Parathyroid adenoma (tissue), 2 donors: Measurements from ENCODE around the gene TNFSF13B.

ENCODE experiments used
- H2AFZ ChIP-seq: fragments of 300-600 bp; sonication (generic); one replicate; pipeline ENCODE4 v1.7.0; 2017; ENCODE audit warnings: antibody characterized with exemption, mild to moderate bottlenecking
- H3K27ac ChIP-seq: fragments of 300-600 bp; sonication (generic); one replicate; pipeline ENCODE4 v1.7.0; 2017
- H3K27me3 ChIP-seq: fragments of 300-600 bp; sonication (generic); one replicate; pipeline ENCODE4 v1.7.0; 2017; ENCODE audit warnings: low read length; ENCODE audit not compliant: control insufficient read depth, insufficient read depth
- H3K36me3 ChIP-seq: fragments of 300-600 bp; sonication (generic); one replicate; pipeline ENCODE4 v1.7.0; 2017; ENCODE audit warnings: low read length; ENCODE audit not compliant: control insufficient read depth, insufficient read depth
- H3K4me1 ChIP-seq: fragments of 300-600 bp; sonication (generic); one replicate; pipeline ENCODE4 v1.7.0; 2017; ENCODE audit warnings: control low read depth
- H3K4me2 ChIP-seq: fragments of 300-600 bp; sonication (generic); one replicate; pipeline ENCODE4 v1.7.0; 2017; ENCODE audit warnings: low read length
- H3K4me3 ChIP-seq: fragments of 300-600 bp; sonication (generic); one replicate; pipeline ENCODE4 v1.7.0; 2017; ENCODE audit warnings: low read depth, low read length
- H3K79me2 ChIP-seq: fragments of 300-600 bp; sonication (generic); one replicate; pipeline ENCODE4 v1.7.0; 2017; ENCODE audit warnings: control low read depth
- H3K9ac ChIP-seq: fragments of 300-600 bp; sonication (generic); one replicate; pipeline ENCODE4 v1.7.0; 2017; ENCODE audit warnings: mild to moderate bottlenecking
- H3K9me3 ChIP-seq: fragments of 300-600 bp; sonication (generic); one replicate; pipeline ENCODE4 v1.7.0; 2017; ENCODE audit warnings: low read length; ENCODE audit not compliant: control insufficient read depth
- CTCF ChIP-seq: fragments of 300-600 bp; sonication (generic); IDR thresholded peaks from one replicate; pipeline ENCODE4 v1.7.0; 2017; ENCODE audit warnings: antibody characterized with exemption, mild to moderate bottlenecking
- donor health status: primary hyperparathyroidism.

Gene TNFSF13B

GRCh38 chr13:108342369-108343289 is 73.1 kb downstream of the TNFSF13B start:
- Histone ChIP-seq H3K79me2 (no peaks in the 10 kb centered on the region), H3K4me1 (no peaks in the 10 kb centered on the region), H3K9ac (no peak overlapping the region), H3K4me3 (no peak overlapping the region), H3K36me3 (no peaks in the 10 kb centered on the region), H3K27ac (no peak overlapping the region), H2AFZ (no peak overlapping the region), H3K27me3 (no peaks in the 10 kb centered on the region), H3K4me2 (no peak overlapping the region), H3K9me3 (no peaks in the 10 kb centered on the region)
- TF ChIP-seq CTCF, result no peak

- Histone ChIP-seq H3K79me2 (no peaks in the 10 kb centered on the region), H3K9ac (no peak overlapping the region), H3K4me2 (no peak overlapping the region), H3K36me3 (no peaks in the 10 kb centered on the region), H3K4me1 (no peaks in the 10 kb centered on the region), H3K27me3 (no peaks in the 10 kb centered on the region), H3K27ac (no peak overlapping the region), H3K9me3 (no peaks in the 10 kb centered on the region), H2AFZ (no peak overlapping the region), H3K4me3 (no peak overlapping the region)
- no peak for TF ChIP-seq CTCF
These were observed 75.5 kb downstream of the TNFSF13B start for GRCh38 chr13:108345016-108345415.

DNA sequence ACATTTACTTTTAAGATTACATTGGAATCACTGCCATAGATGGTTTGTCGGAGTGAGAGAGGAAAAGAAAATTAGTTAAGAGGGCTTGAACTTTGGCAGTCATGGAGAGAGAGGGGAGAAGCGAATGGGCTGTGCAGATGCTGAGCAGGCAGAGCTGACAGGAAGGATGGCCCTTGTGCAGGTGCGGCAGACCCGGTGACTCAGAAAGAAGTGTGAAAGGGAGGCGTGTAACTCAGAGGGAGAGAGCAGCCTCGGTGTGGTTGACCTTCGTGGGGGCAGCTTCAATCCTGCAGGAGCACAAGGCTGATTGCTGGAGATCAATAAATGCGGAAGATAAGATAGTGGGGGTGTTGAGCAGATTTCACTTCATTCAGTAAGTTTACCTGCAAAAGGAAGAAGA is 76.9 kb downstream of the TNFSF13B start:
- Histone ChIP-seq H3K9ac (no peak overlapping the region), H3K4me2 (no peak overlapping the region), H3K79me2 (no peaks in the 10 kb centered on the region), H2AFZ (no peak overlapping the region), H3K27ac (no peak overlapping the region), H3K4me3 (no peak overlapping the region), H3K27me3 (no peaks in the 10 kb centered on the region), H3K9me3 (no peaks in the 10 kb centered on the region), H3K4me1 (no peaks in the 10 kb centered on the region), H3K36me3 (no peaks in the 10 kb centered on the region)
- TF ChIP-seq CTCF, result no peak

- H3K9ac ChIP-seq, result no peak overlapping the region
- no peaks in the 10 kb centered on the region for H3K79me2 ChIP-seq
- H3K4me3 ChIP-seq, result no peak overlapping the region
- H3K4me2 ChIP-seq, result no peak overlapping the region
- H2AFZ ChIP-seq, result no peak overlapping the region
- no peaks in the 10 kb centered on the region for H3K36me3 ChIP-seq
- TF ChIP-seq CTCF, result no peak
- H3K27me3 ChIP-seq, result no peaks in the 10 kb centered on the region
- H3K27ac ChIP-seq, result no peak overlapping the region
- no peaks in the 10 kb centered on the region for H3K9me3 ChIP-seq
- no peaks in the 10 kb centered on the region for H3K4me1 ChIP-seq
These were observed 79.8 kb downstream of the TNFSF13B start for GRCh38 chr13:108349269-108349668.

DNA sequence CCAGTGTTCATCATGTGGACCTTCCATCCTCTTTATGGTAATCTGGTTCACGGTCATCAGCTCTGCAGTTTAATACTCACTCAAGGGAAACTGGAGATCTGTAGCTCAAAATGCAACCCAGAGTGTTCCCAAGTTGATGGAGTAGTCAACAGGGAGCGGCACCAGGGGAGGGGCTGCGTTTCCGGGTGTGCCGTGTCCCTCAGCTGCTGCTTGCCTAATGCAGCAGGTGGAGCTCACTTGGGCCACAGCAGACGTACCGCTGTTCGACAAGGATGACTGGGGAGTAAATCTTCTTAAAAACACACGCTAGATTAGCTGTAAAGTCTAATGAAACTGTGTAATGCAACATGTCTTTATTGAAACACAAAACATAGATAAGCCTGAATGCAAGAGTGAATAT is 81.1 kb downstream of the TNFSF13B start:
- Histone ChIP-seq H3K27ac (no peak overlapping the region), H3K9ac (no peak overlapping the region), H3K27me3 (no peaks in the 10 kb centered on the region), H3K4me1 (no peaks in the 10 kb centered on the region), H3K9me3 (no peaks in the 10 kb centered on the region), H2AFZ (no peak overlapping the region), H3K36me3 (no peaks in the 10 kb centered on the region), H3K4me3 (no peak overlapping the region), H3K4me2 (no peak overlapping the region), H3K79me2 (no peaks in the 10 kb centered on the region)
- no peak for TF ChIP-seq CTCF
